GM12874 (cell line): ENCODE results near the gene EWSR1.

Experiments
- CTCF ChIP-seq: IDR thresholded peaks from 2 replicates; pipeline ENCODE4 v1.5.1; 2011; ENCODE audit warnings: low read depth, mild to moderate bottlenecking, control low read depth, low read length, moderate library complexity; ENCODE audit not compliant: insufficient read depth

The EWSR1 gene

GRCh38 chr22:29338398-29338797 is 70.3 kb downstream of the EWSR1 start:
- no peak for TF ChIP-seq CTCF

- TF ChIP-seq CTCF, result no peak
Observed at GRCh38 chr22:29339381-29340235, 71.5 kb downstream of the EWSR1 start.

- TF ChIP-seq CTCF, result no peak
Observed at GRCh38 chr22:29340566-29340965, 72.5 kb downstream of the EWSR1 start.

- no peak for TF ChIP-seq CTCF
Observed at GRCh38 chr22:29341056-29341848, 73.2 kb downstream of the EWSR1 start.

- no peak for TF ChIP-seq CTCF
Observed at GRCh38 chr22:29341849-29342127, 73.7 kb downstream of the EWSR1 start.

GRCh38 chr22:29342177-29342576 is 74.1 kb downstream of the EWSR1 start:
- no peak for TF ChIP-seq CTCF

- TF ChIP-seq CTCF, result no peak
Observed at GRCh38 chr22:29342577-29343312, 74.7 kb downstream of the EWSR1 start.
